Measurements from ENCODE around the gene C1QL1. TPM values are rescaled to one million over a fixed set of nuclear protein-coding genes. Genes with fewer than 3 reads are reported as not detected.
A peak's percentile ranks its signal among the peaks of the same experiment; 100 is the strongest.

C1QL1 gene
- total and polyA plus RNA-seq, 2 of the 13 experiments (the other 11 are each of a cell fraction or from before 2014, with no cell fraction given): 0.11 TPM

DNA sequence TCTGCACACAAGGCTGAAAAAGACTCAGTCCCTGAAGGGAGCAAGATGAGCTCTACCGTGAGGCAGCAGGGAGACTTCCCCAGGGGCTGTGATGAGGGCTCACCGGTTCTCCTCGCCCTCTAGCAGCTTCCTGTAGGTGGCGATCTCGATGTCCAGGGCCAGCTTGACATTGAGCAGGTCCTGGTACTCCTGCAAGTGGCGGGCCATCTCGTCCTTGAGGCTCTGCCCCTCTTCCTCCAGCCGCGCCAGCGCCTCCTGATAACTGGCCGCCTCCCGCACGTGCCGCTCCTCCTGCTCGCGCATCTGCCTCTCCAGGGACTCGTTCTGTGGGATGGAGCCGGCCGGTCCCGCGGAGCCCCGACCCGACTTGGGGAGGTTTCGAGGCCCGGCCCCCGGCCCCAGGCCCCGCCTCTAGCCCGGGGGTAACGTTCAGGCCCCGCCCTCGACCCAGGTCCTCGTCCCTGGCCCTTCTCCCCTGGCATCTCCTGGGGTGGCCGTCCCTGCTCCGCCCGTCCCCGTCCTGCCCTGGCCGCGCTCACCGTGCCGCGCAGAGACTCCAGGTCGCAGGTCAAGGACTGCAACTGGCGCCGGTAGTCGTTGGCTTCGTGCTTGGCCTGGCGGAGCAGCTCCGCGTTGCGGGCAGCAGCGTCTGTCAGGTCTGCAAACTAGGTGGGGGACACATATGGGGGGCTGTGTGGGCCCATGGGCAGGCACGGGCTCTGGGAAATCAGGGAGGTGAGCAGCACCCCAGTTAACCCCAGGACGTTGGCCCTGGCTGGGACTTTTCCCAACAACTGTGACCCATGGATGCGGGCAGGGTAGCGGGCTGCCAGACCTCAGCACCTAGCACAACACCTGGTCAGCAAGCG, 56.7 kb downstream of the C1QL1 start (continued):
- TF ChIP-seq ZNF670 (CRISPR knock-in tag; IDR thresholded peaks at IDR 0.05; ENCODE audit: borderline replicate concordance) (no peak), NR2C2 (CRISPR knock-in tag; IDR thresholded peaks at IDR 0.05; ENCODE audit: borderline replicate concordance) (peak; percentile 64; the same call in 1 of the 2 replicates), ZNF552 (CRISPR knock-in tag; IDR thresholded peaks at IDR 0.05; ENCODE audit: borderline replicate concordance) (no peak), ZC3H13 (CRISPR knock-in tag; IDR thresholded peaks at IDR 0.05) (peak; percentile 63; the same call in 1 of the 2 replicates), ATF2 (CRISPR knock-in tag; IDR thresholded peaks at IDR 0.05) (no peak), ZNF501 (CRISPR knock-in tag; IDR thresholded peaks at IDR 0.05) (peak; percentile 86), POLR2A (IDR thresholded peaks at IDR 0.05; ENCODE audit: insufficient read depth in 1 of 2, low read depth in 2 of 2, low read length in 2 of 2) (no peak), EHMT2 (IDR thresholded peaks at IDR 0.05; ENCODE audit: borderline replicate concordance, low read depth, low read length) (no peak), ZBTB8A (CRISPR knock-in tag; IDR thresholded peaks at IDR 0.05; ENCODE audit: borderline replicate concordance, low read depth) (peak; percentile 66; the same call in 1 of the 2 replicates), SMC3 (IDR thresholded peaks at IDR 0.05; ENCODE audit: low read length) (peak; percentile 22; the same call in 1 of the 2 replicates), FOSL1 (CRISPR knock-in tag; IDR thresholded peaks at IDR 0.05; ENCODE audit: borderline replicate concordance) (no peak), ATF7 (IDR thresholded peaks at IDR 0.05) (no peak), ATF7 (CRISPR knock-in tag; IDR thresholded peaks at IDR 0.05) (peak; percentile 34; the same call in 1 of the 2 replicates), PHB2 (IDR thresholded peaks at IDR 0.05; ENCODE audit: partially characterized antibody) (no peak), RARA (CRISPR knock-in tag; IDR thresholded peaks at IDR 0.05) (no peak), ZBTB40 (IDR thresholded peaks at IDR 0.05) (no peak), ZBTB40 (CRISPR knock-in tag; IDR thresholded peaks at IDR 0.05) (0 out of 2 replicates have a peak, but pooled peaks have one; percentile 26), ZSCAN22 (CRISPR knock-in tag; IDR thresholded peaks at IDR 0.05) (no peak), SOX6 (IDR thresholded peaks at IDR 0.05) (no peak), SOX6 (CRISPR knock-in tag; IDR thresholded peaks at IDR 0.05) (peak; percentile 64)

Measured in HepG2 (cell line).